ENCODE results near the gene FAM162B.
"Not testable (repeated sequence)": the region's sequence is repeated elsewhere in the genome, so short reads cannot be mapped to it uniquely, and the experiment has no call there.

FAM162B gene

DNA sequence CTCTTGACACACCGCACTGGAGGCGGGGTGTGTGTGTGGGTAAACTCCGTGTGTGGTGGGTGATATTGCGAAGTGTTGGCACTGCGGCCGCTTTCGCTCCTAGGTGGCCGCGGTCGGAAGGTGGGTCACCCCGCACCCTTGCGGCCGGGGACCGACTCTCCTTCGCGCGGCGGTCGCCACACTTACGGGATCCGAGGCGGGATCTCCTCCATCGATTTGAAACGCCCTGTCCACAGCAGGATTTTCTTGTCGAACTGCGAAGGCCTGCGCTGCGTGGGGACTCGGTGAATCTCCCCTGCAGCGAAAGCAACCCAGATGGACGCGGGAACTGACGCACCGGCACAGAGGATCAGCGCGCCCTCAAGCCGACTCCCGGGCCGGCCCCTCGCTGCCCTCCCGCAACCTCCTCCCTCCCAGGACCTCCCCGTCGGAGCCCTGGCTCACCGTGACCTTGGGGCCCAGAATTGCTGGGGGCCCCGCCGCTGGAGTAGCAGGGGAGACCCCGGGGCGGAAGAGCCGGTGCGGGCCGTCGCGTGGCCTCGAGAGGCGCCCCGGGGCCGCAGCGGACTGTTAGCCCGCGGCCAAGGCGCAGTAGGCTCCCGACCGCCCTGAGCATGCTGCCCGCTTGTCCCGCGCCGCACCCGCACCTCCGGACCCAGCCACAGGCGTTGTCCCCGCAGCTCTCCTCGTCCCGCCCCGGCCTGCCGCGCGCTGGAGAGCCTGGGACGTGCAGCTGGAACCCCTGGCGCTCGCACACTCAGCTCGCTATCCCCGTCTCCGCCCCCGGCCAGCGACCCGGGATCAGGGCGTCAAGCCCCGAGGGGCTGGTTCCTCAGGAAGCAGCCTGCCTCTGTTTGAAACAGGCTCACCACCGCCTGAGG, at the start of gene FAM162B:
TSS of gene FAM162B (minus strand) at position 759 of the 881 bp plus-strand sequence. CDS start at position 616, 143 bp downstream.
- no peak for DNase-seq

DNA sequence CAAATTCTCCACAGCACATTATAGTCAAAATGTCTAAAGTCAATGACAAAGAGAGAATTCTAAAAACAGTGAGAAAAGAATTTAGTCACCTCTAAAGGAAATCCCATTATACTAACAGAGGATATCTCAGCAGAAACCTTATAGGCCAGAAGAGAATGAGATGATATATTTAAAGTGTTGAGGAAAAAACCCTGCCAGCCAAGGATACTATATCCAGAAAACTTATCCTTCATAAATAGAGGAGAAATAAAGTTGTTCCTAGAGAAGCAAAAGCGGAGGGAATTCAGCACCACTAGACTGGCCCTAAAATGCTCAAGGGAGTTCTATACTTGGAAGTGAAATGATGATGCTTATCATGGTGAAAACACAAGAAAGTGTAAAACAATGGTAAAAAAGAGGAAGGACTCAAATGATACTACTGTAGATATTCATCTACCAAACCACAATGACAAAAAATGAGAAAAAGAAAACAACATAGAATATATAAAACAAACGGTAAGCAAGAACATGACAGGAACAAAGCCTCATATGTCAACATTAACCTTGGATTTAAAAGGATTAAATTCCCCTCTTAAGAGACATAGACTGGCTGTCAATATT, 46.6 kb upstream of the FAM162B start:
- DNase-seq = no peak

DNA sequence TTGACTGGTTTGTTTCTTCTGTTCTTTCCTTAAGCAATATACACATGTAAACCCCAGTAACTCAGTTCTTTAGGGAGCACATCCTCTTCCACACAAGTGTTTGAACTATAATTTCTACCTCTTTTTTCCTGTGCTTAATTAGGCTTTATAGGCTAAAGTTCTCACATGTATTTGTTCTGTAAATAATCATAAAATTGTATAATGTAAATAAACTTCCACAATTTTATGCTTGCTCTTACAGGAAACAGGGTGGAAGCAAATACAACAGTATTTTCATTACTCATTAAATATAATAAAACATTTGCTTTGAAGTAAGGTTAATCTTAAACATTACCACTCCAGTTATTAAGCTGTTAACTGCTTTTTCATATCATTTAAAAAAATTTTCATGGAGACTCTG, 36.5 kb upstream of the FAM162B start:
- DNase-seq = no peak

DNA sequence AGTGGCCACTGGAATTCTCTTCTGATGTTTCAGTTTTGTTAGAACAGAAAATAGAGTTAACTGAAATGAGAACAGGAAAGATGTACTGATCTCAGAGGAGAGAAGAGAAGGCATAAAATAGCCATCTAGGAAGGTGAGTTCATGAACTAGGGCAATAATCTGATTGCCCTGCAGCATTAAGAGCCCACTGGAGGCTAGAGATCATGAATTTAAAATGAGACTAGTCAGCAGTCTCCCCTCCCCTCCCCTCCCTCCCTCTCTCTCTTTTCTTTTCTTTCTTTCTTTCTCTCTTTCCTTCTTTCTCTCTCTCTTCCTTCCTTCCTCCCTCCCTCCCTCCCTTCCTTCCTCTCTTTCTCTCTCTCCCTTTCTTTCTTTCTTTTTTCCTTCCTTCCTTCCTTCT, 34.4 kb upstream of the FAM162B start:
- DNase-seq = no peak

DNA sequence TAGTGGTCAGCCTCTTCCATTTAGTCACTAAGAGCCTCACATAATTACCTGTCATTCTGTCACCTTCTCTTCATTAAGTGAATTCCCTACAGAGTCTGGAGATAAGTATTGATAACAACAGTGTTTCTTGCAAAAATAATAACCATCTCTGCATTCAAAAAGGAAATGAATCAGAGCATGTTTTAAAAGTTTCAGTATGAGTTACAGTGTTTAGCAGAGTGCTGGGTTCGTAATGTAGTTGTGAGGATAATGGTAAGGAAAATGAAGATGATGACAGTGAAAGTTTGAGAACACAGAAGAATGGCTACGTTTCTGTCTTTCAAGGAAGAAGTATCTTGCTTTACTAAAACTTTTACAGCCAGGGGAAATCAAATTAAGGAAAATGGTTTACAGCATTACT, 32.1 kb upstream of the FAM162B start:
- DNase-seq = no peak

DNA sequence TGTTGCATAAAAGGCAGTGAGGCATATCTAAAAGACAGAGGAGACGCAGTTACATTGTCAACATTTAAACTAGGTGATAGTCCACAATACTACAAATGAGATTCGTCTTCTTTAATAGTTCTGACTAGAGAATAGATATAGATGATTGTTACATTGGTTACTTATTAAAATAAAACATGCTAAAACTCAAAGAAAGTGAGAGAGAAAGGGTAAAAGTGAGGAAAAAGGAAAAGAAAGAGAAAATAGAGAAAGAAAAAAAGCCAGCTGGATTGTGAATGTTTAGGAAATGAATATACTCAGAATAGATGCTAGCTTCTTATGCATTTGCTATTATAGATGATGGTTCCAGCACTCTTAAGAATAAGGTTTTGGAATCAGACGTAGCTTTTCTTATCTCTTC, 27.7 kb upstream of the FAM162B start:
- no peak for DNase-seq

DNA sequence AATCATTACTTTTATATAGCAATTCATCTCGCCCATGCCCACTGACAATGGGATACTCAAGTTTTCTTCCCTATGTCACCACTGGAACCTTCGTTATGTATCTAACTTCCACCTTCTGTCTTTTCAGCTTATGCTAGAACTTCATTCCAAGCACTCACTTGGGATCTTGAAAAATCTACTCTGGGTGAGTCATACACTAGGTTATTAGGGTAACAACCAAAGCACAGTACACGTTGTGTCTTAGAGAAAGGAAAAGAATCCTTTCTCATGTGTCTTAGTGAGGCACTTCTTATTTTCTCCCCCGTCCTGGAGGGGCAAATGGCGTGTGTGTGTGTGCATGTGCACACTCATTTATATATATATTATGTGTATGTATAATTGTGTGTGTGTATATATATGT, 18.3 kb upstream of the FAM162B start:
- no peak for DNase-seq

DNA sequence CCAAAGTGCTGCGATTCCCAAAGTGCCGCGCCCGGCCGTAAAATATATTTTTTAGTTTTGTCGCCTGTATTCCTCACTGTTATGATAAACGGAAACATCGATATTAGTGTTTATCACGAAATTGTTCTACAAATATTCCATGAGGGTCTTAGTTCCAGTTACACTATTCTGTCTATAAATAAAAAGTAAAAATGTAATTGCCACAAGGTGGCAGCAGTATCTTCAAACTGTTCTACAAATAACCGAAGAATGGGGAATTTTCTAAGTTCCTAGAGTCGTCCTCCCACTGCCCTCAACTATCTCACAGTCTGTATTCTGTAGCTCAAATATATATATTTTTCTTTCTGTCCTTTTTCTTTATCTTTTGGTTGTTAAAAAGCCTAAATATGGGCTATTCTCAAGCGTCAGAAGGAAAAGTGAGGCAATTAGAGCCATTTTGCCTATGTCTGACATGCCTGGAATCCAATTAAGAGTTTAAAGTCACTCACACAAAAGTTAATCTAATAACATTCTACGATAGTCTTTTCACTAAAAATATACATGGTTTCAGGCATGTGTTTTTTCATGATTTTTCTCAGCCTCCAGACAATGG, 14.2 kb upstream of the FAM162B start:
- DNase-seq = peak; percentile 48

DNA sequence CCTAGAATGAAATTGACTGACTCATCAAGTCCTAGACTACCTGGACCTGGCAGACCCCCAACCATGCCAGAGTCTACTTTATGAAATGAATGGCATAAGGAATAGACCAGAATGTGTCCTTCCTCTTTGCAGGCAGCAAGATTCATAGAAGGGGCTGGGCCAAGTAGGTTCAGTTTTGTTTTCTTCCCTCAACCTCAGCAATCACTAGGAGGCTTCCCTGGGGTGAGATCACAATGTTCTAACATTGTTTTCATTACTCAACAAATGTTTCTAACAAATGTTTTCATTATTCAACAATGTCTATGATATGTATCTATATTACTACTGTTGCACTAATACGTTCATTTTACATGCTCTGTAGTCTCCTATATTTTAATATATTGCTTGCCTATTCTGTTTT, 8.4 kb upstream of the FAM162B start:
- DNase-seq = no peak

DNA sequence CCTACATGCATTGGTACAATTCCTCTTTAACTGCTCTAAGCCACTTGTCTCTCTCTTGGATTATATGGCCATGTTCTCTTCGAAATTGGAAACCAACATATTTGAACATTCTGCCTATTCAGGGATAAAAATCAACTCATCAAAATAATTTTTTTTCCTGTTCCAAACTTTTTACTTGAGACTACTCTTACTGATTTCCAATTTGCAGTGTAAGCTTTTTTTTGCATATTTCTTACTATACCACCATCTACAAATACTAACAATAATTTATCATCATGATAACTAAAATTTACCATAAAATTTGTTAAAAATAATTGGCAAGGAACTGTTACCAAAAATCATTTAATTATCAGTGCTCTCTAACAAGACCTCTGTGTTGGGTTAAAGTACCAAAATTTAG, 6.9 kb upstream of the FAM162B start:
- DNase-seq = no peak

DNA sequence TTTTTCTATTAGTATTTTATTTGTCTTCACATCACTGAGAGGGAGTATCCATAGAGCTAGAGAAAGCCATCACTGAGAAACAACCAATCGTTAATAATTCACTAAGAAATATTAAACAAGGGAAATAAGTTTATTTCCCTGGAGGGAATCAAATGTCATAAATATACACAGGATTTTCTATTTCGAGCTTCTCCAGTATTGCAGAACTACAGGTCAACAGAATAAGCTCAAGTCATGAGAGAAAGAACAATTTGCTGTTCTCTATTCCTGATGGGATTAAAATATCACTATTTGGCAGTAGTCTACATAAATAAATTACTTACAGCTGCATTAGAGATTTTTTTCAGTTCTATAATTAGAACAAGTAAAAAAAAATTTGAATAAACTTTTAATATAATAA, 2.2 kb upstream of the FAM162B start:
- no peak for DNase-seq

DNA sequence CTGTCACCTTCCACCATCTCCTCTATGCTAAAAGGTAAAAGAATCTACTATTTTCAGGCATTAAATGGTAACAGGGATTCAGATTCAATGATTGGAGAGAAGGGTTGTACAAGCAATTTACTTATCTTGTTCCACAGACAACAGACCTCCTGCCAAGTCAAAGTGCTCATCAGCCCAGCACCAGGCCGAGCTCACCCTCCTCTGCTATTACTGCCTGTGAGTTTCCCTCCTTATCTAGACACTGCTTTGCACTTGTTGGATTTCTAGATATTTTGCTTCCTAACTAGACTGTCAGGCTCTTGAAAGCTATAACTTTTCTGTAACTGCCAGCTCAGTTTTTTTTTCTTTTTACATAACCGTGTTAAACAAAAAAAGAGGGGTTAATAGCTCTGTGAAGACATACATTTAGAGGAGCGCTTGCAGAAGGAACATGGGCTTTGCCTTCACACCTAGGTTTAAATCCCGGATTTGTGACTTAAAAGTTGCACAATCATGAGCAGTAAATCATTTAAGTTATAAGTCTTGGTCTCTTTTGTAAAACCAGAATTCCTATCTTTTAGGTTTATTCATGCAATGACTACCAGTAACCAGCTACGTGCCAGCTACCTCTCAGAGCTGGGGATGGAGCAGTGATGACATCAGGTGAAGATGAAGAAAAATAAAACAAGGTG, 1.1 kb upstream of the FAM162B start:
- DNase-seq = no peak

DNA sequence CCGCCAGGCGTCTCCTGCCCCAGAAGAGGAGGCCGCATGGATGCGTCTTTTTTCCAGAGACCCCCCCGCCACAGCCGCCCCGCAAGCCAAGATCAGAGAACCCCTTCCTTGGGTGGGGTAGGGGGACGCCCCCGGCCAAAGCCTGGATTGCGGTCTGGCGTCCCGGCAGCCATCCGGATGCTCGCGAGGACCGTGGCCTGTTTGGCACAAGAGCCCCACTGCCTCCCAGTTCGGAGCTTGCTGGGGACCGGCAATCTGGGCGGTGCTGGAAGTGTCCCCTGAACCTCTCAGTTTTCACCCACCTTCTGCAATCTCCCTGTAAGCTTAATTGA, 924 bp downstream of the FAM162B start:
- no peak for DNase-seq

DNA sequence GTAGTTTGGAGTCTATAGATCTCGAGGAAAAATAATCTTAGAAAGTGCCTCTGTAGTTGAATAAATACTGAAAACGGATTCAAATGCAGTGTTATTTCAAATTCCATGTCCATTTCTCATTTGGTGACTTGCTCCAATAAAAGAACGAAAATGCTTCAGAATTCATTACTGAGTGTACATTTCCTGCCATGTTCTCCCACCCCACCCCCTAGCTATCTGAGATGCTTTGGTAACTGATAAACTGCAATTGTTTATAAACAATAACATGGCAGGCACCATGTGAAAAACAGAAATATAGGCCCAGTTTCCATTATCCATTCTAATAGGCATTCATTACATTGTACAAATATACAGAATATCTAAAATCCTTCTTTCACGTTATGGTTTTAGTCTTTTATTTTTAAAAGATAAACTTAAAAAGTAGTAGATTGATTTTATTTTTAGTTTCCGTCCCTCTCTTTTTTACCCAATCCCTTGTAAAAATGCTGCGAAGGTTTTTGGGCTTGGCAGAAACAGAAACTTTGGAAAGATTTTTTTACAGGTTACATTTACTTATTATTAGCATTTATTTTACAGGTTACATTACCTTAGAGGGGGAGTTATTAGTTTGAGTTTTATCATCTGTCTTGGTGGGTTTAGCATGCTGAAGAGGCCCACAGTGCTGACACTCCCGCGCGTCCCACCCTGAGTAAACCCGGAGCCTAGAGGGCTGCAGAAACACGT, 1.5 kb downstream of the FAM162B start:
- DNase-seq = no peak

DNA sequence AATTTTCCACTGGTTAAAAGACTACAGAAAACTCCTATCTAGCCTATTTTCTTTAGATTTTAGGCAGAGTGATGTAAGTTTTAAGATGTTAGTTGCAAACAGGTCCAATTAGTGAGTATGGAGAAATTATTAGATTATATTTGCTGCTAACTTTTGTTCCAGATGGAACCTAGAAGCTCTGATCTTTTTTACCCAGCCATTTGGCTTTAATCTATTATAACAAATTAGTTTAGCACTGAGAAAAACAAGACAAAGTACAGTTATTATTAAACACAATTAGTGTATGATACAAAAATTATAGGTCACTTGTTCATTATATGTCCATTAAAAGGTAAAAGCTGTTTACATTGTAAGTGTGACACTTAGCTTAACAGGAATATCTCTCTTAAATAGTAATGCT, 2.5 kb downstream of the FAM162B start:
- no peak for DNase-seq

DNA sequence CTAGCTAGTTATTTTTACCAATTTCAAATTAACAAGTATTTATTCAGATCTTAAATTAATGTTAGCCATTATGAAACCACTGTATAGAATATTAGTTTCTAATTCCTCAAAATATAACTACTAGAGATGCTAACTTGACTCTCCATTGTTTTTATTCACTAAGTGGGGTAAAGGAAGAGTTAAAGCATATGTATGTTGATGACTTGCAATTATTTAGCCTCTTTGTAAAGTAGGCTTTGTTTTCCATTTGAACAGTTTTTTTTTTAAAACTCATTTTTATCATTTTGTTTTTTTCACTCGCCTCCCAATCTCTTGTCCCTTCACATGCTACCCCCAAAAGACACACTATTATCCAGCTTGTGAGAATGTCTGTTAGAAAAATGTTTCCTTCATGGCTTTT, 3.3 kb downstream of the FAM162B start:
- no peak for DNase-seq

DNA sequence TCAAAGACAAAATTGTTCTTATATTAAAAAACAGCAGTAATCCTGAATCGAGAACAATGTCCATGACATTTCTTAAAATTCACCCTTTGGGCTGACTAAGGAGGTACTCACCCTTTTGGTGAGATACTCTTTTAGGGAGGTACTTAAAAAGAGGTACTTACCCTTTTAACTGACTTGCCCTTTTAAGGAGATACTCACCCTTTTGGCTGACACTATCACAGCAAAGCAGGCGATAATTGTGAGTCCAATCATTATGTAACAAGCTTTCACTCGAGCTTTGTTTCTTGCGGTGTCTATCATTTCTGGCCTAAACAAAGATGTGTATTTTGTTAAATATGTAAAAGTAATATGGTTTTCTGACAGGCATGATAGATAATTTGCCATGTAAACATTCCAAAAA, 3.7 kb downstream of the FAM162B start:
- no peak for DNase-seq

DNA sequence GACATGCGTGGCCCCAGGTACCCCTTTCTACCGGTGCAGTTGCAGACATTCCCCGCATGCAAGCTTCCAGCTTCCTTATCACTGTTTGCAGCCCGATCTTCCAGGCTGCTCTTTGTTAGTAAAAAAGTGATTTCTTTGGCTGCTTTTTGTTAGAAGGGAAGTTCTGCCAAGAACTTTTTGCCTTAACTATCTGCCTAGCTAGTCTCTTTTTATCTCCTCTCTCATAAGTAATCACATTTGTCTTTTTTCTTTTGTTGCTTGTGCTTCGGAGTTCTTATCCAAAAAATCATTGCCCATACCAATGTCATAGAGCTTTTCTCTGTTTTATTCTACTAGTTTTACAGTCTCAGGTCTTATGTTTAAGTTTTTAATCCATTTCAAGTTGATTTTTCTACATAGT, 20.3 kb downstream of the FAM162B start:
- no peak for DNase-seq

DNA sequence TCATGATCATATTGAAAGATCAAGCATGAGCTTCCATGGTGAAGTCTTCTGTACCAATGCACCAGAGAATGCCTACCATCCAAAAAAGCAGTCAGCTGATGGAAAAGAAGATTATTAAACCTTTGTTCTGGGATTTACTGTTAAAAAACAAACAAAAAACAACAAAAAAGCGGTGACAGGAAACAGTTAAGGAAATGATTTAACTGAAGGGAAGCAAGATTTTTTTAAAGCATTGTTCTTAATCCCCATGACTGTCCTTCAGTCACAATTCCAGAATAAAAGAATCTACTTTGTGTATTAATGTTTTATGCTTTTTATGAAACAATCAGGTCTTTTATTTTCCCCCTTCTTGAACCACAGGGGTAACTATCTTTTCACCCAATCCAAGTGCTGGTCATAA, 23.9 kb downstream of the FAM162B start:
- DNase-seq = no peak

DNA sequence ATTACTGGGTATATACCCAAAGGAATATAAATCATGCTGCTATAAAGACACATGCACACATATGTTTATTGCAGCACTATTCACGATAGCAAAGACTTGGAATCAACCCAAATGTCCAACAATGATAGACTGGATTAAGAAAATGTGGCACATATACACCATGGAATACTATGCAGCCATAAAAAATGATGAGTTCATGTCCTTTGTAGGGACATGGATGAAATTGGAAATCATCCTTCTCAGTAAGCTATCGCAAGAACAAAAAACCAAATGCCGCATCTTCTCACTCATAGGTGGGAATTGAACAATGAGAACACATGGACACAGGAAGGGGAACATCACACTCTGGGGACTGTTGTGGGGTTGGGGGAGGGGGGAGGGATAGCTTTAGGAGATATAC, 25.0 kb downstream of the FAM162B start:
- not testable (repeated sequence) for DNase-seq

DNA sequence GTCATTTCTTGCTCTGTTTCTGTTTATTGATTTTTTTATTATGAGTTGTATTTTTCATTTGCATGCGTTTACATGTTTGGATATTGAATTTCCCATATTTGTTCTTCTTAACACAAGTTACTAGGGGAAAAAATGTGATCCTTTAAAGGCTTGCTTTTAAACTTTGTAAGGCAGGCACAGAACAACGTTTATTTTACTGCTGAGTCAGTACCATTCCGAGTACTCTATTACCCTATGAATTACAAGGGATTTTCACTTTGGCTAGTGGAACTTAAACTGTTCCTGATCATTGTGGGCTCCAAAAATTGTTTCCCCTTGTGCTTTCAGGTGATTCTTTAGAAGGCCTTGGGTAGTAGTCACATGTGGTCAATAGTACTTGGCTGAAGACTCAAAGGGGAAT, 28.5 kb downstream of the FAM162B start:
- no peak for DNase-seq

DNA sequence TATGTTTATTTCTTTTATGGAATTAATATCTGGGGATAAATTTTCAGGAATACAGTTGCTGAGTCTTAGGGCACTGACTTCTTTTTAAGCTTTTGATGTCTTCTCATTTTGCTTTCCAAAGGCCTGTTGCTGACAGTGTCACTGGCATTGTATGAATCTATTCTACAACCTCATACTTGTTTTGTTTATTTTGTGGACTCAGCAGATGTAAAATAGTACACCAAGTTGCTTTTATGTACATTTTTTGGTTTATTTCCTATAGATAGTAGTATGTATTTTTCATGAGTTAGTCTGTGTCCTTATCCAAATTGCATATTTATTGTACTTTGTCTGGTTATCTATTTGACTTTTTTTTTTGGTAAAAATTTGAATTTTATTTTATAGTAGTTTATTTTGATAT, 35.0 kb downstream of the FAM162B start:
- no peak for DNase-seq

DNA sequence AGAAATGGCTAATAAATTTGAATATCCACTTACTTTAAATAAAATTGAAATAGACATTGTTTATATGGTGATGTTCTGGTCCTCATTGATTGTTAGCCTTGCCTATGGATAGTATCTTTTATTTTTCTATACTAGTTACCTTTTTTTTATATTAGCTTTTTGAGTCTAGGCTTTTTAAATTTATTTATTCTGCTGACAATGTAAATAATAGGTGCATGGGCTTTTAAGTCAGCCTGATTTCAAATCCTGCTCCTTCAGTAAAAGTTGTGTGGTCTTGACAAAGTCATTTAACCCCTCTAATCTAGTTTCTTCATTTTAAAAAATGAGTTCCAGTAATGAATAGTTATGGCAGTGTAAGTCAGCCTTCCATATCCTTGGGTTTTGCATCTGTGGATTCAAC, 38.6 kb downstream of the FAM162B start:
- DNase-seq = no peak
